ENCODE data around the gene TFDP1.

The TFDP1 gene

DNA sequence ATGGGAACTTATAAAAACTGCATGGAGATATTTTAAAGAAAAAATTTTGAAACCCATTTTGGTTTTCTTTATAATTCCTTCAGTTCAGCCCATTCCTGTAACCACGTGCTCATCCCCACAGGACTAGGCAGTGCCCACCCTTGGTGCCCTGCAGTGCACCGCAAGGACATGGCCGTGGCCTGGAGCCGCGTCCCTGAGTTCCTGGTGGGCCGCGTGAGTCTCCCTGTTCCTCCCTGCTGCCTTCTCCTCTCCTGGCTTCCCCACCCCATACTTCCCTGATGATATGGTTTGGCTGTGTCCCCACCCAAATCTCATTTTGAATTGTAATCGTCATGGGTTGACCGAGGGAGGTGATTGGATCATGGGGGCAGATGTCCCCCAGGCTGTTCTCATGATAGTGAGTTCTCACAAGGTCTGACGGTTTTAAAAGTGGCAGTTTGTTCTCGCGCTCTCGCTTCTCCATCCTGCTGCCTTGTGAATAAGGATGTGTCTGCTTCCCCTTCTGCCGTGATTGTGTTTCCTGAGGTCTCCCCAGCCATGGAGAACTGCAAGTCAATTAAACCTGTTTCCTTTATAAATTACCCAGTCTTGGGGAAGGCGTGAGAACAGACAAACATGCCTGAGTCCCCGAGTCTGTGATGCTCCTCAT, 31.6 kb upstream of the TFDP1 start:
- H3K27ac ChIP-seq (ENCODE audit: poor library complexity, severe bottlenecking), result no peak overlapping the region
- no peaks in the 10 kb centered on the region for H3K9me3 ChIP-seq (ENCODE audit: severe bottlenecking)
- H3K4me3 ChIP-seq (ENCODE audit: severe bottlenecking), result no peak overlapping the region
- DNase-seq (ENCODE audit: low spot score) (no peak), ATAC-seq (ENCODE audit: low read depth) (no peak)
- H3K27me3 ChIP-seq (ENCODE audit: insufficient read depth, poor library complexity, severe bottlenecking), result no peaks in the 10 kb centered on the region
- TF ChIP-seq, protein P1, sequence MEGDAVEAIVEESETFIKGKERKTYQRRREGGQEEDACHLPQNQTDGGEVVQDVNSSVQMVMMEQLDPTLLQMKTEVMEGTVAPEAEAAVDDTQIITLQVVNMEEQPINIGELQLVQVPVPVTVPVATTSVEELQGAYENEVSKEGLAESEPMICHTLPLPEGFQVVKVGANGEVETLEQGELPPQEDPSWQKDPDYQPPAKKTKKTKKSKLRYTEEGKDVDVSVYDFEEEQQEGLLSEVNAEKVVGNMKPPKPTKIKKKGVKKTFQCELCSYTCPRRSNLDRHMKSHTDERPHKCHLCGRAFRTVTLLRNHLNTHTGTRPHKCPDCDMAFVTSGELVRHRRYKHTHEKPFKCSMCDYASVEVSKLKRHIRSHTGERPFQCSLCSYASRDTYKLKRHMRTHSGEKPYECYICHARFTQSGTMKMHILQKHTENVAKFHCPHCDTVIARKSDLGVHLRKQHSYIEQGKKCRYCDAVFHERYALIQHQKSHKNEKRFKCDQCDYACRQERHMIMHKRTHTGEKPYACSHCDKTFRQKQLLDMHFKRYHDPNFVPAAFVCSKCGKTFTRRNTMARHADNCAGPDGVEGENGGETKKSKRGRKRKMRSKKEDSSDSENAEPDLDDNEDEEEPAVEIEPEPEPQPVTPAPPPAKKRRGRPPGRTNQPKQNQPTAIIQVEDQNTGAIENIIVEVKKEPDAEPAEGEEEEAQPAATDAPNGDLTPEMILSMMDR (IDR thresholded peaks at IDR 0.05; ENCODE audit: poor library complexity, severe bottlenecking), result no peak
- H3K36me3 ChIP-seq (ENCODE audit: low read depth), result peaks cover 32% of the 10 kb centered on the region
- H3K4me1 ChIP-seq (ENCODE audit: insufficient read depth, poor library complexity, severe bottlenecking), result peaks cover 1% of the 10 kb centered on the region

DNA sequence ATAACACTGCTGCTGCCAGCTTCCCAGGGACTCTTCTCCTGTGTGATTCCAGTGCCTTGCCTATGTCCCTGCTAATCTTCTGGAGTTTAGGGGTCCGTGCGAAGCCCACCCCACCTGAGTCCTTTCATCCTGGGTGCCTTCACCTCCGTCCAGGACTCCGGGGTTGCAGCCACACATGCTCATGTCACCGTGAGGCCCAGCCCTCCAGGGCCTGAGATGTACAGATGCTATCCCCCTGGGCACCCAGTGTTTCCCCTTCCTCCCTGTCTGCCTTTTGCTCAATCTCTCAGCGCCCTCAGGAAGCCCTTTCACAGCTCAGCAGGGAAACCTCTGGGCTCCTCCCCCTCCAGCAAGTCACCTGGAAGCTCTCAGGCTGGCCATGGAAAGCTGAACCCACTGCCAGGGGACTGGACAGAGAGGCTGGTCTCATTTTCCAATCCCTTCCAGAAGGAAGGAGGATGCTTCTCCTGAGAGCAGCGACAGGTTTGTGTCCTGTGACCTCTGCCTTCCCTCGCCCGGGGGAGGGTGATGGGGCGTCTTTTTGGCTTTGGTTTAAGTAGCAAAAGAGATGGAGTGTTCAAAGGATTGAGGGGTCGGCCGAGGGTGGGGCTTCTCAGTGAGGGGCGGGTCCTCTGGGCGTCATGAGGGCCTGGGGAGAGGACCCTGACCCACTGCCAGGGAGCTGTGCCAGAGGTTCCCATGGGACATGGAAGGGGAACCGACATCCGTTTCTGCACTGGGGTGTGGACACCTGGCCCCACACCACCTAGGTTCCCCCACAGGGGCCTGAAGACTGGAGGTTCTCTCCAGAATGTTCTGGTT, 30.8 kb upstream of the TFDP1 start:
- peaks cover 2% of the 10 kb centered on the region for H3K4me1 ChIP-seq (ENCODE audit: insufficient read depth, poor library complexity, severe bottlenecking)
- peak; percentile 43 for DNase-seq (ENCODE audit: low spot score)
- no peak overlapping the region for H3K27ac ChIP-seq (ENCODE audit: poor library complexity, severe bottlenecking)
- peaks cover 24% of the 10 kb centered on the region for H3K36me3 ChIP-seq (ENCODE audit: low read depth)
- TF ChIP-seq, protein P1 (IDR thresholded peaks at IDR 0.05; ENCODE audit: poor library complexity, severe bottlenecking), result no peak
- ATAC-seq (ENCODE audit: low read depth), result no peak
- H3K27me3 ChIP-seq (ENCODE audit: insufficient read depth, poor library complexity, severe bottlenecking), result no peaks in the 10 kb centered on the region
- no peaks in the 10 kb centered on the region for H3K9me3 ChIP-seq (ENCODE audit: severe bottlenecking)
- no peak overlapping the region for H3K4me3 ChIP-seq (ENCODE audit: severe bottlenecking)

DNA sequence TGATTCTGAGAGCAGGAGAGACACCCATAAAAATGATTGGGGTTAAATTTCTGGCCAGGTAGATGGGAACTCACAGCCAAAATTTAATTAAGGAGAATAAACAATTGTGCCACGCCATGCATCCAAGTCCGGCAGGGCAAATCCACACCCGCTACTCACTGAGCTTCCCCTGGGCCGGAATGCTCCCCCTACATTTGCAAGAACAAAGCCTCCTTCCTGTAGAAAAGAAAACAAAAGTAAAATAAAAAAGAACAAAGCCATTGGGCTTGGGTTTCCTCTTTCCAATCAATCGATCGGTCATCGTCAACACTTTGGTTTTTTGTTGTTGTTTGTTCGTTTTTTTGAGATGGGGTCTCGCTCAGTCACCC, 30.2 kb upstream of the TFDP1 start:
- TF ChIP-seq, protein P1 (IDR thresholded peaks at IDR 0.05; ENCODE audit: poor library complexity, severe bottlenecking), result no peak
- no peak for ATAC-seq (ENCODE audit: low read depth)

DNA sequence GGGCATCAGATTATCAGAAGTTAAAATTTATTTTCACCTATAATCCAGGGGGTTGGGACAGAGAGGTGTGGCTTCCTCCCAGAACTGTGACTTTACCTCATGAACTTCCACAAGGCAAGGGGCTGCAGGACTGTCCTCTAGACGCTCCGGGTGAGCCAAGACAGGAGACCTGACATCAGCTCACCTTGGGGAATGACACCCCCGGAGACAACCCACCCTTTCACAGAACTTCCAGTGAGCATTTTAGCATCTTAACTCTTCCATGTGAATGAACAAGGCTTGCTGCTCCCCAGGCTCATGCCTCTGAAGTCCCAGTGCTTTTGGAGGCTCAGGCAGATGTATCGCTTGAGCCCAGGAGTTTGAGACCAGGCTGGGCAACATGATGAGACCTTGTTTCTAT, 29.4 kb upstream of the TFDP1 start:
- Histone ChIP-seq H3K27me3 (ENCODE audit: insufficient read depth, poor library complexity, severe bottlenecking) (no peaks in the 10 kb centered on the region), H3K36me3 (ENCODE audit: low read depth) (peaks cover 16% of the 10 kb centered on the region), H3K4me1 (ENCODE audit: insufficient read depth, poor library complexity, severe bottlenecking) (peaks cover 2% of the 10 kb centered on the region), H3K9me3 (ENCODE audit: severe bottlenecking) (no peaks in the 10 kb centered on the region), H3K4me3 (ENCODE audit: severe bottlenecking) (no peak overlapping the region), H3K27ac (ENCODE audit: poor library complexity, severe bottlenecking) (no peak overlapping the region)
- peak; percentile 33 for DNase-seq (ENCODE audit: low spot score)
- TF ChIP-seq, protein P1 (IDR thresholded peaks at IDR 0.05; ENCODE audit: poor library complexity, severe bottlenecking), result no peak
- no peak for ATAC-seq (ENCODE audit: low read depth)

More for the DNA sequence above, 30.2 kb upstream of the TFDP1 start:
- Histone ChIP-seq H3K4me3 (ENCODE audit: severe bottlenecking) (no peak overlapping the region), H3K27me3 (ENCODE audit: insufficient read depth, poor library complexity, severe bottlenecking) (no peaks in the 10 kb centered on the region), H3K9me3 (ENCODE audit: severe bottlenecking) (no peaks in the 10 kb centered on the region), H3K4me1 (ENCODE audit: insufficient read depth, poor library complexity, severe bottlenecking) (peaks cover 2% of the 10 kb centered on the region), H3K36me3 (ENCODE audit: low read depth) (peaks cover 22% of the 10 kb centered on the region), H3K27ac (ENCODE audit: poor library complexity, severe bottlenecking) (no peak overlapping the region)
- DNase-seq (ENCODE audit: low spot score), result no peak

GRCh38 chr13:113557013-113557412, 27.5 kb upstream of the TFDP1 start:
- Histone ChIP-seq H3K4me3 (ENCODE audit: severe bottlenecking) (no peak overlapping the region), H3K36me3 (ENCODE audit: low read depth) (peaks cover 3% of the 10 kb centered on the region; the same call in 1 of the 2 replicates), H3K27ac (ENCODE audit: poor library complexity, severe bottlenecking) (no peak overlapping the region), H3K4me1 (ENCODE audit: insufficient read depth, poor library complexity, severe bottlenecking) (peaks cover 2% of the 10 kb centered on the region), H3K27me3 (ENCODE audit: insufficient read depth, poor library complexity, severe bottlenecking) (no peaks in the 10 kb centered on the region), H3K9me3 (ENCODE audit: severe bottlenecking) (no peaks in the 10 kb centered on the region)
- TF ChIP-seq, protein P1 (IDR thresholded peaks at IDR 0.05; ENCODE audit: poor library complexity, severe bottlenecking), result no peak
- ATAC-seq (ENCODE audit: low read depth) (no peak), DNase-seq (ENCODE audit: low spot score) (no peak)

Data from RWPE2 (cell line).